ENCODE measurements around the gene ZNF223. TPM values are rescaled to one million over a fixed set of nuclear protein-coding genes. Genes with fewer than 3 reads are reported as not detected.
A peak's percentile ranks its signal among the peaks of the same experiment; 100 is the strongest.

ZNF223 gene
- total and polyA plus RNA-seq, 9 of the 15 experiments (the other 6 are each of a cell fraction or from before 2014, with no cell fraction given): 0.21 to 1.8 (median 0.71) TPM

- TF ChIP-seq UBTF (IDR thresholded peaks at IDR 0.05; ENCODE audit: borderline replicate concordance in 1 of 2, low read depth in 2 of 2, low read length in 2 of 2) (0 out of 4 replicates have a peak, but pooled peaks of 1 of the 2 experiments have one; percentile 22), EP300 (IDR thresholded peaks at IDR 0.05; ENCODE audit: low read length) (peak; percentile 63; the same call in 1 of the 2 replicates), KLF10 (CRISPR knock-in tag; IDR thresholded peaks at IDR 0.05) (no peak), BHLHE40 (IDR thresholded peaks at IDR 0.05; ENCODE audit: low read length) (peak; percentile 24; the same call in 1 of the 2 replicates), ZNF445 (CRISPR knock-in tag; IDR thresholded peaks at IDR 0.05; ENCODE audit: low read depth) (0 out of 2 replicates have a peak, but pooled peaks have one; percentile 34), PRDM10 (IDR thresholded peaks at IDR 0.05; ENCODE audit: partially characterized antibody) (peak; percentile 48), ELF1 (tag; IDR thresholded peaks at IDR 0.05) (peak; percentile 92), EGR1 (conservative IDR thresholded peaks at IDR 0.05) (peak; percentile 47), ELF2 (CRISPR knock-in tag; IDR thresholded peaks at IDR 0.05) (no peak; the same call in 1 of the 2 replicates), ATF7 (IDR thresholded peaks at IDR 0.05) (peak; percentile 45; the same call in 1 of the 2 replicates), RBFOX2 (IDR thresholded peaks at IDR 0.05; ENCODE audit: low read depth, low read length) (peak; percentile 75), RUNX1 (IDR thresholded peaks at IDR 0.05; ENCODE audit: low read depth) (peak; percentile 43; the same call in 1 of the 2 replicates), ID3 (CRISPR knock-in tag; IDR thresholded peaks at IDR 0.05) (no peak), ID3 (tag; IDR thresholded peaks at IDR 0.05) (0 out of 2 replicates have a peak, but pooled peaks have one; percentile 24), ZNF589 (CRISPR knock-in tag; IDR thresholded peaks at IDR 0.05; ENCODE audit: low read depth) (0 out of 2 replicates have a peak, but pooled peaks have one; percentile 45), TFAP4 (CRISPR knock-in tag; IDR thresholded peaks at IDR 0.05; ENCODE audit: borderline replicate concordance) (peak; percentile 78), SOX6 (IDR thresholded peaks at IDR 0.05) (0 out of 2 replicates have a peak, but pooled peaks have one; percentile 7), JUN (IDR thresholded peaks at IDR 0.05; ENCODE audit: borderline replicate concordance, low read depth, low read length) (peak; percentile 25; the same call in 1 of the 2 replicates), JUN (CRISPR knock-in tag; IDR thresholded peaks at IDR 0.05; ENCODE audit: borderline replicate concordance) (no peak), EP400 (IDR thresholded peaks at IDR 0.05) (0 out of 2 replicates have a peak, but pooled peaks have one; percentile 18), L3MBTL2 (IDR thresholded peaks at IDR 0.05) (peak; percentile 61)
Observed at GRCh38 chr19:44093931-44094765, 42.3 kb downstream of the ZNF223 start, which contains the start of gene ZNF224 (continued).
